ENCODE results near the gene NBEA.

Gene NBEA

DNA sequence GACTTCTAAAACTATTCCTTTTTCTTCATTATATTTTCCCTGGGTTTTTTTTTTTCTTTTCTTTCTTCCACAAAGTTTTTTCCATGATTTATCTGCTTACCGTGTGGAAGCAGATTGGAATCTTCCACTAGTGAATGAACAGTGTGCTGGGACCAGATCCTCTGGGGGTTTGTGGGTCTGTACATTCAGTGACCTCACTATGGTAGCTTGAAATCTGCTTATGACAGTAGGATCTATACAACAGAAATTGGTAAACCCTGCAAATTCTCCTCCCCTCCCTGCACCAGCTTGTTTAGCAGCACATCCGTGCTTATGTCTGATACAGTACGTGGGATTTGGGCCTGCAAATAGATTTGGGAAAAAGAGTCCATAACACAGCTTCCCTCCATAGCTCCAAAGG lies 560.4 kb downstream of the NBEA start:
- TF ChIP-seq, protein P1, sequence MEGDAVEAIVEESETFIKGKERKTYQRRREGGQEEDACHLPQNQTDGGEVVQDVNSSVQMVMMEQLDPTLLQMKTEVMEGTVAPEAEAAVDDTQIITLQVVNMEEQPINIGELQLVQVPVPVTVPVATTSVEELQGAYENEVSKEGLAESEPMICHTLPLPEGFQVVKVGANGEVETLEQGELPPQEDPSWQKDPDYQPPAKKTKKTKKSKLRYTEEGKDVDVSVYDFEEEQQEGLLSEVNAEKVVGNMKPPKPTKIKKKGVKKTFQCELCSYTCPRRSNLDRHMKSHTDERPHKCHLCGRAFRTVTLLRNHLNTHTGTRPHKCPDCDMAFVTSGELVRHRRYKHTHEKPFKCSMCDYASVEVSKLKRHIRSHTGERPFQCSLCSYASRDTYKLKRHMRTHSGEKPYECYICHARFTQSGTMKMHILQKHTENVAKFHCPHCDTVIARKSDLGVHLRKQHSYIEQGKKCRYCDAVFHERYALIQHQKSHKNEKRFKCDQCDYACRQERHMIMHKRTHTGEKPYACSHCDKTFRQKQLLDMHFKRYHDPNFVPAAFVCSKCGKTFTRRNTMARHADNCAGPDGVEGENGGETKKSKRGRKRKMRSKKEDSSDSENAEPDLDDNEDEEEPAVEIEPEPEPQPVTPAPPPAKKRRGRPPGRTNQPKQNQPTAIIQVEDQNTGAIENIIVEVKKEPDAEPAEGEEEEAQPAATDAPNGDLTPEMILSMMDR (conservative IDR thresholded peaks at IDR 0.05): no peak
- H3K27ac ChIP-seq: no peak overlapping the region

DNA sequence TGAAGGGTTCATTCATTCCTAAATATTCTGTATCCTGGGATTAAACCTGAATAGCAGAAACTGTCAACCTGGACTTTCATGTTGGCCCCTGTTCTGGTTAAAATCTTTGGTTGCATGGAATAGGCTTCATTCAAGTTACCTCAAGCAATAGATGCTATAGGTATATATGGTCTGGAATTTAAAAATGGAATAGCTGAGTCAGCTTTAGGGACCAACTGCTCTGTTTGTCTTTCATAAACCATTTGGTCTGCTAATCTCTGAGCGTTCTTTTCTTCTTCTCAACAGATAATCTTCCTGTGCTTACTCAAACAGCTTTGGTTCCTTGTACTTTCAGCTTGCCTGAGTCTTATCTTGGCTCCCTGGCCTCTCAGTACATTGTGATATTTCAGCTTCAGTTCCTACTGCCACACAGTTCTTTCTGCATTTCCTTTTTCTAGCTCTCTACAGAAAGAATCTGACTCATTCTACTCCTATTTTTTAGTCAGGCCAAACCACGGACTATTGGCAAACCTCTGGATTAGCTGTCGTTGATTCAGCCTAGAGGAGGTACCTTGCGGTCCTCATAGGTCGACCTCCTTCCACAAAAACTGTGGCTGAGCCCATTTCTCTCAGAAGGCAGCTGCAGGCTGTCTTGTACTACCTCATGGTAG lies 570.3 kb downstream of the NBEA start:
- H3K27ac ChIP-seq: no peak overlapping the region
- TF ChIP-seq, protein P1 (conservative IDR thresholded peaks at IDR 0.05): no peak

DNA sequence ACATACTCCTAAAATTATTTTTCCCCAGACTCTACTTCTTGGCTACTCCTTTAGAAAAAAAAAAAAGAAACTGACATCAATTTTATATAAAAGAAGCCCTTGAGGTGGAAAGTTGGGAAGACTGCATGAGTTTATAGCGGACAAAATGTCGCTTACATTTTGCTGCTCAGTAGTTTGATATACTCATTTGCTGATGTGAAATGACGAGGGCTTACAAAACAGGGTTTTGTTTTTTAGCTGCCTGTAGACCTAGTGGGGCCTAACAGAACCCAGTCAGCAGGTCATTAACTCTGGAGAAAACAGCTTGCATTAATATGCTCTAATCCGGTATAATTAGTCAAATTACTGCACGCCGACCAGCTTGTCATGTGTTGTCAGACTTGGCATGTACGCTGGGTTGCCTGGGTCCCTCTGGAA lies 572.0 kb downstream of the NBEA start:
- TF ChIP-seq, protein P1 (conservative IDR thresholded peaks at IDR 0.05): no peak
- H3K27ac ChIP-seq: no peak overlapping the region

DNA sequence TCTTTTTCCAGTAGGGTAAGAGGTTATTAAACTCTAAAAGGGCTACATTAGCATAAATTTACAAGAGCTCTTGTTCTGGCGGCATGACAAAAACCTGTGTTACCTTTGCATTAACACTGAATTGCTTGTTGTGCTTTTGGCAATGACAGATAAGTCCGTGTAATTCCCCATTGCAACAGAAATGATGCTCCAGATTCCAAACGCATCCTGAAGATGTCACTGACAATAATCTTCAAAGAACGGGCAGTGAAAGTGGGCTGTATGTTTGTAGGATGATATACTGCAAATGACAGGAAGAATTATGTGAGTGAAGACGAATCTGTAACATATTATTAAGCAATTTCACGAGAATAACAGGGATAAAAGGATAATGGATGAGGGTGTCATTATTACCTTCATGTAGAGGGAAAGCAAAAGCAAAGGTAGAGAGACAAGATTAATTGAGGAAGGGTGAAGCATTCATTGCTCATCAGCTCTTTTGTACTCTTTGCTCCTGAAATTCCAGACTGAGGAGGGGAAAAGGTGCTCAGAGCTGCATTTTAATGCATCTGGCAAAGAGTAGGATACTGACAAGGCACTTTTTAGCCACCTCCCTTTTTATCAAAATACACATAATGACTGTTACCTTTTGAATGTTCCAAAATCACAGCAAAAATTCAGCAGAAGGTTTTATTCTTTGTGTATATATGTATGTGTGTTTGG lies 572.9 kb downstream of the NBEA start:
- no peak overlapping the region for H3K27ac ChIP-seq
- TF ChIP-seq, protein P1 (conservative IDR thresholded peaks at IDR 0.05): no peak

- H3K27ac ChIP-seq: no peak overlapping the region
- TF ChIP-seq, protein P1 (conservative IDR thresholded peaks at IDR 0.05): no peak
Measured at GRCh38 chr13:35518337-35518946, 576.4 kb downstream of the NBEA start.

DNA sequence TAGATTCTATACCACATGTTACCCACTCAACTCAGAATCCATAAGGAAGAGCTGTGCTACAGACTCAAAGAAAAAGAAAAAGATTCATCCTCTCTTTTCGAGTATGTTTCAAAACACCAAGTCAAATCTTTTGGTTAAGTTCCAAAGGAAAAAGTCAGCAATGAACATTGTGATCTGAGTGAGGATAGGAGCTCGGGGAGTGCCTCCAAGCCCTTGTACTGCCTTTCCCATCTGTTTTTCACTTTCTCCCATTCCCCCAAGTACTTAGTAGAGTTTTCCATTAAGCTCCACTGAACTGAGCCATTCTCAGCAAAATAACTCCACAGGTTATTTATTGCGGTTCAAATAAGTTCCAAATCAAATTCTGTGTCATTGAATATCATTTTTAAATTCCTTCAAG lies 582.1 kb downstream of the NBEA start:
- no peak overlapping the region for H3K27ac ChIP-seq
- TF ChIP-seq, protein P1 (conservative IDR thresholded peaks at IDR 0.05): no peak

DNA sequence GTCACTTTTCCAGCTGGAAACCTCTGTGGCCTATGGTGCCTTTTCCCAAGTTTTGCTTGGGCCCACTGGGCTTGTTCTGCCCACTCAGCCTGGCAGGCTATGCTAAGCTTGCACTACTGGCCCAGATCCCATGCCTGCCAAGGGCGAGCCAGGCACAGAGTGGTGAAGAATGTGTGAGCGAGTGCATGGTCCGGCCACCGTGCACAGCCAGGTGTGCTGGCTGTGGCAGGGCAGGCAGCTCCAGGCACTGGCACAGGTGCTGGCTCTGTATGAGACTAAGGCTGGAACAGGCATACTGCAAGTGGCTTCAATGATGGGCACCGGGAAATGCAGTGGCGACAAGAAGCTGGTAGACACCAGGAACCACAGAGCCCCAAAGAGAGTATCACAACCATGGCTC lies 584.5 kb downstream of the NBEA start:
- TF ChIP-seq, protein P1 (conservative IDR thresholded peaks at IDR 0.05): no peak

More for the DNA sequence above, 584.5 kb downstream of the NBEA start:
- H3K27ac ChIP-seq: no peak overlapping the region
